Subcutaneous adipose tissue (tissue), 4 donors: ENCODE results near the gene TMEM150C. TPM values are rescaled to one million over a fixed set of nuclear protein-coding genes. Genes with fewer than 3 reads are reported as not detected.

Experiments
- total RNA-seq, 4 donors: library from RNA; depleted of rRNA; stranded (reverse); fragments of >200 nt; gene quantifications; one replicate each; pipeline ENCODE4 v1.1.0, GENCODE V29; 2016
- TF ChIP-seq, protein P1 (sequence below): fragments of 450-650 bp; IDR thresholded peaks from one replicate; pipeline ENCODE4 v1.5.1; 2016; ENCODE audit warnings: low read depth, mild to moderate bottlenecking, control low read depth, antibody characterized with exemption, moderate library complexity

The TMEM150C gene
- total RNA-seq, 4 donors from 2014 or later: 24.6 to 39.9 (median 34.8) TPM

GRCh38 chr4:82551734-82552133, 10.1 kb downstream of the TMEM150C start:
- TF ChIP-seq, protein P1, sequence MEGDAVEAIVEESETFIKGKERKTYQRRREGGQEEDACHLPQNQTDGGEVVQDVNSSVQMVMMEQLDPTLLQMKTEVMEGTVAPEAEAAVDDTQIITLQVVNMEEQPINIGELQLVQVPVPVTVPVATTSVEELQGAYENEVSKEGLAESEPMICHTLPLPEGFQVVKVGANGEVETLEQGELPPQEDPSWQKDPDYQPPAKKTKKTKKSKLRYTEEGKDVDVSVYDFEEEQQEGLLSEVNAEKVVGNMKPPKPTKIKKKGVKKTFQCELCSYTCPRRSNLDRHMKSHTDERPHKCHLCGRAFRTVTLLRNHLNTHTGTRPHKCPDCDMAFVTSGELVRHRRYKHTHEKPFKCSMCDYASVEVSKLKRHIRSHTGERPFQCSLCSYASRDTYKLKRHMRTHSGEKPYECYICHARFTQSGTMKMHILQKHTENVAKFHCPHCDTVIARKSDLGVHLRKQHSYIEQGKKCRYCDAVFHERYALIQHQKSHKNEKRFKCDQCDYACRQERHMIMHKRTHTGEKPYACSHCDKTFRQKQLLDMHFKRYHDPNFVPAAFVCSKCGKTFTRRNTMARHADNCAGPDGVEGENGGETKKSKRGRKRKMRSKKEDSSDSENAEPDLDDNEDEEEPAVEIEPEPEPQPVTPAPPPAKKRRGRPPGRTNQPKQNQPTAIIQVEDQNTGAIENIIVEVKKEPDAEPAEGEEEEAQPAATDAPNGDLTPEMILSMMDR: no peak

DNA sequence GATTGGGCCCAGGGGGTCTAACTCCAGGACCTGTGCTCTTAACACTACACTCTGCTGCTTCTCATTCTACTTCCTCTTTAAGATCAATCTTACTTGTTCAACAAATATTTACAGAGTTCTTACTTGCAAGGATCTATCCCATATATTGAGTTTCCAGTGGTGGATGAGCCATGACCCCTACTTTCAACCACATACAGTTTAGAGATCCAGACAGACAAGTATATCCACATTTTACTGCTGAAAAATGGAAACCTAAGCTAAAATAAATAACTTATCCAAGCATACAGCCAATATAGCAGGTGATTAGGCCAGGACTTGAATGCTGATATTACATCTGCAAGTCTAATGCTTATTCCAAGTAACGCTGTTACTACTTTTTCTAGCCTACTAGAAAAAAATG, 18.7 kb downstream of the TMEM150C start:
- TF ChIP-seq, protein P1: no peak

DNA sequence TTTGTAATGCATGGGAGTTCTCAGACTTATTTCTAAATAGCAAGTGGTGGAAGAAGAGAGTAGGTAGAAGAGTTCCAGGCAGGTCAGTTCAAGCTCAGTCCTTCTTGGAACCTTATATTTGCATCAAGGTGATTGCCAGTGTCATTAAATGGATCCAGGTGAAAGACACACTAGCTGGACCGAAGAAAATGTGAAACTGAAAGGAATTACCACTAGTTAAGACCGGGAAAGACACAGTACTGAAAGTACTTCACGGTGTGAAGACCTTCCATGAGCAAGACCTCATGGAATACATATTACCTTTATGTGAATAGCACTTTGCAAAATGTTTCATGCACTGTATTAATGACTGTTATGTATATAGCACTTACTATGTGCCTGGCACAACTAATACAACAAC, 19.1 kb downstream of the TMEM150C start:
- TF ChIP-seq, protein P1: no peak

GRCh38 chr4:82529322-82529721, 32.5 kb downstream of the TMEM150C start:
- TF ChIP-seq, protein P1: no peak

DNA sequence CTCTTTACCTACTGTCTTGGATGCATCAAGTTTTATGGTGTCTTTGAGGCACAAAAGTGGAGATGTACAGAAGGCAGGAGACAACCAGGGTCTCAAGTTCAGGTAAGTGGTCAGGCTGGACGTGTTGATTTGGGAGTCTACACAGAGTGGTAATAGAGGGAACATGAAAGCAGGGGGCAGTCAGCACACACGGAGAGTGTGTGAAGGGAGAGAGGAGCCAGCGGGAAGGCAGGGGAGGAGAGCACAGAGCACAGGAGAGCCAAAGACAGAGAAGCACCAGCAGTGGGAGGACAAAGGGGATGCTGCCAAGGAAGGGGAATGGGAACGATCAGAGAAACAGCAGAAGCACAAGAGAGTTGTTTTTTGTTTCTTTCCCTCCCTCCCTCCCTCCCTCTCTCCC, 32.9 kb downstream of the TMEM150C start:
- TF ChIP-seq, protein P1: no peak

GRCh38 chr4:82528074-82528473, 33.7 kb downstream of the TMEM150C start:
- TF ChIP-seq, protein P1: no peak

GRCh38 chr4:82525307-82525911, 36.4 kb downstream of the TMEM150C start:
- TF ChIP-seq, protein P1: no peak
